ENCODE measurements around the gene HSD17B3.
"Not testable (repeated sequence)": the region's sequence is repeated elsewhere in the genome, so short reads cannot be mapped to it uniquely, and the experiment has no call there.

Gene HSD17B3

DNA sequence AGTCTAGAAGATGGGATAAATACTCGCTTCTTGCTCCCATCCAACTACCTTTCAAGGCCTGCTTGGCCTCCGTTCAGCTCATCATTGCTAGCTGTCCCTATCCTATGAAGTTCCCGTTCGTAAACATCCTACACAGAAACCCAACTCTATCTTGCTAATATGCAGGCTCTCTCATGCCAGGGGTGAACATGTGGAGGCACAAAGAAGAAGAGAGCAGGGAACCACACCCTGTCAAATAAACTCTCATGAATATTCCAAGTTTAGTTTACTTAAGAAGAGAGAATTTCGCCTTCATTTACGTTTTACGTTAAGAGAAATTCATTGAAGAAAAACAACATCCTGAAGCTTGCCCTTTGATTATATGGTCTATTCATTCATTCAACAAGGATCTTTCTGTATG, 7.9 kb upstream of the HSD17B3 start:
- DNase-seq (ENCODE audit: low read depth in 2 of 3, low spot score in 2 of 3): no peak

DNA sequence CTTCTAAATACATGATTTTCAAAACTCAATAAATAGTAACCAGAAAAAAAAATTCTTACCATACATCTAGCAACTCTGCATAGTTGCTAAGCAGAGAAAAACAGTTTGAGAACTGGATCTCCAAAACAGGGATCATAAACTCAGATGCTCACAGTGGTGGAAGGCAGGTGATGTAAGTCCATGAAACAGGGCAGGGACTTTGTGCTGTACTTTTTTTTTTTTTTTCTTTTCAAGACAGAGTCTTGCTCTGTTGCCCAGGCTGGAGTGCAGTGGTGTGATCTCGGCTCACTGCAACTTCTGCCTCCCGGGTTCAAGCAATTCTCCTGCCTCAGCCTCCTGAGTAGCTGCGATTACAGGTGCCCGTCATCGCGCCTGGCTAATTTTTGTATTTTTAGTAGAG, 5.0 kb upstream of the HSD17B3 start:
- not testable (repeated sequence) for DNase-seq (ENCODE audit: low read depth in 2 of 3, low spot score in 2 of 3)

- DNase-seq (ENCODE audit: low read depth in 2 of 3, low spot score in 2 of 3): no peak
These were observed 3.2 kb upstream of the HSD17B3 start for GRCh38 chr9:96305171-96305570.

- no peak for DNase-seq (ENCODE audit: low read depth in 2 of 3, low spot score in 2 of 3)
These were observed 2.3 kb upstream of the HSD17B3 start for GRCh38 chr9:96304230-96304629.

DNA sequence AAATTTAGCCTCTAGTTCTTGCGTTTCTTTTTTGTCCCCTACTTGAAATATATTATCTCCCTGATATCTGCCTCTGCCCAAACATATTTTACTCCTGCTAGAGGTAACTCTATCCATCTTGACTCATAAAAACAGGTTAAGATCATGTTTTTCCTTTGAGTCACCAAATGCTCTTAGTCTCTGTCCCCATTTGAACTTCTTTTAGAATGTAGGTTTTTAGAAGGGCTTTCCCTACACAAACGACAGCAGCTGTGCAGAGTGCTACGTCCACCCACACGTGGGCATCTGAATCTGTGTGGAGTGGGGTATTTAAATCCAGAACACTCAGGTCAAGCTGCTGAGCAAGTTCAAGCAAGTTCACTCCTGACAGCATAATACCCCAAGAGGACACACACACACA, 2.2 kb downstream of the HSD17B3 start:
- no peak for DNase-seq (ENCODE audit: low read depth in 2 of 3, low spot score in 2 of 3)

GRCh38 chr9:96294159-96294545, 7.8 kb downstream of the HSD17B3 start:
- DNase-seq (ENCODE audit: low read depth in 2 of 3, low spot score in 2 of 3): no peak

DNA sequence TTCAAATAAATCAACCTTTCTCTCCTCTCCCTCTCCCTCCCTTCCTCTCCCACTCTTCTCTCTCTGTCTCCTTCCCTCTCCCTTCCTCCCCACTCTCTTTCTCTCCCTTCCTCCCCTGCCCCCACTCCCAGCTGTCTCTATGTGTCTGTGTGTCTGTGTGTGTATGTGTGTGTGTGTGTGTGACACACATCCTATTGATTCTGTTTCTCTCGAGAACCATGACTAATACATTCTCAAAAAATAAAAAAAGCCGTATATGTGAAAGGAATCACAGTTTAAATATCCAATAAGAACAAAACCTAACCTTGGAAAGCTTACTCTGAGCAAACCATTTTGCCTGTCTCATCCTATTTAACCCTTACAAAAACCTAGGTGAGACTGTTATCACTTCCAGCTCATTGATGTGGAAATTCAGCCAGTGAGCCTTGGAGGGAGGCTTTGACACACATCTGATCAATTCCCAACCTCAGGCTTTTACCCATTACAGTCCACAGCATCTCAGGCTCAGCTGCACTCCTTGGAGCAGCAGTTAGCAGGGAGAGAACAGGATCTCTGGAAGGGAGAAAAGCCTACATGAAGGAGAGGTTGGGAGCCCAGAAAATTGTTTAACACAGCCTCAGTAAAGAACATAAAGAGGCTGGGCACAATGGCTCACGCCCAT, 8.3 kb downstream of the HSD17B3 start:
- DNase-seq (ENCODE audit: low read depth in 2 of 3, low spot score in 2 of 3): no peak

GRCh38 chr9:96289392-96289791, 12.6 kb downstream of the HSD17B3 start:
- DNase-seq (ENCODE audit: low read depth in 2 of 3, low spot score in 2 of 3): no peak

- DNase-seq (ENCODE audit: low read depth in 2 of 3, low spot score in 2 of 3): no peak
These were observed 20.3 kb downstream of the HSD17B3 start for GRCh38 chr9:96281641-96282040.

DNA sequence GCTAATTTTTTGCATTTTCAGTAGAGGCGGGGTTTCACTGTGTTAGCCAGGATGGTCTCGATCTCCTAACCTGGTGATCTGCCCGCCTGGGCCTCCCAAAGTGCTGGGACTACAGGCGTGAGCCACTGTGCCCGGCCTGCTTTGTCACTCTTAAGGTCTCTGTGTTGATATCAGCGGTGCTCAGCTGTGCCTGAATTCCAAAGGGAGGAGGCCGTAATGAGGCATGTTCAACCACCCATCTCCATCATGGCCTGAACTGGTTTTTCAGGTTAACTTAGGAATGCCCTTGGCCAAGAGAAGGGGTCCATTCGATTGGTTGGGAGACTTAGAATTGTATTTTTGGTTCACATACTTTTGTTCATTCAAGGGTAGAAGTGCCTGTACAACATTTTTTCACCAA, 22.0 kb downstream of the HSD17B3 start:
- no peak for DNase-seq (ENCODE audit: low read depth in 2 of 3, low spot score in 2 of 3)

DNA sequence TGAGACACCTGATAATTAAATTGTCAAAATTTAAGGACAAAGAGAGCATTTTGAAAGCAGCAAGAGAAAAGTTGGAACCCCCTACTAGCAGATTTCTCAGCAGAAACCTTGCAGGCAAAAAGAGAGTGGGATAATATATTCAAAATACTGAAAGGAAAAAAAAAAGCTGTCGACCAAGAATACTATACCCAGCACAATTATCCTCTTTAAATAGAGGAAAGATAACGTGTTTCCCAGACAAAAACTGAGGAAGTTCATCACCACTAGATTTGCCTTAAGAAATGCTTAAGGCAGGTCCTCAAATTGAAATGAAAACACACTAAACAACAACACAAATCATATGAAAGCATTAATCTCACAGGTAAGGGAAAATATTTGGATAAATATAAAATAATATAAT, 27.0 kb downstream of the HSD17B3 start:
- no peak for DNase-seq (ENCODE audit: low read depth in 2 of 3, low spot score in 2 of 3)

- DNase-seq (ENCODE audit: low read depth in 2 of 3, low spot score in 2 of 3): no peak
These were observed 31.7 kb downstream of the HSD17B3 start for GRCh38 chr9:96270236-96270744.

DNA sequence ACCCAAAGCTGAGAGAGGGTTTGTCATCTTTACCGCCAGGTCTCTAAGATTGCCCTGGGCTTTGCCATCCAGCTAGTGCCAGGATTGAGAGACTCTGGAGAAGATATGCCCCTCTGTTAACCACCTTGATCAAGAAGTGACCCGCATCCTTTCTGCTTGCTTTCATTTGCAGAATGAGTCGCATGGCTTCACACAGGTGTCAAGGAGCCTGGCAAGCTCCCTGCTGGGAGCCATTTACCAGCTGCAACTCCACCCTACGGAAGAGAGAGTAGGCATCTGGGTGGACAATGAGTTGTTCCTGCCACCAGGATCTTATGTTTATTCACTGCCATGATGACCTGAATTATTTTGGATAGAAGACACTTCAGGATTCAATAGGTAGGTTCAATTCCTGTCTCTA, 43.0 kb downstream of the HSD17B3 start:
- DNase-seq (ENCODE audit: low read depth in 2 of 3, low spot score in 2 of 3): no peak

DNA sequence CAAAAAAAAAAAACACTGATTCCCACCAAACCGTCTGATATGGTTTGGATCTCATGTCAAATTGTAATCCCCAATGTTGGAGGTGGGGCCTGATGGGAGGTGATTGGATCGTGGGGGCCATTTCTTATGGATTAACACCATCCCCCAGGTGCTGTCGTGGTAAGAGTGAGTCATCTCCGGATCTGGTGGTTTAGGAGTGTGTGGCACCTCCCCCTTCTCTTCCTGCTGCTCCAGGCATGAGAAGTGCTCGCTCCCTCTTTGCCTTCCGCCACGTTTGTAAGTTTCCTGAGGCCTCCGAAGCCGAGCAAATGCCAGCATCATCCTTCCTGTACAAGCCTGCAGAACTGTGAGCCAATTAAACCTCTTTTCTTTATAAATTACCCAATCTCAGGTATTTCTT, 45.2 kb downstream of the HSD17B3 start:
- no peak for DNase-seq (ENCODE audit: low read depth in 2 of 3, low spot score in 2 of 3)

DNA sequence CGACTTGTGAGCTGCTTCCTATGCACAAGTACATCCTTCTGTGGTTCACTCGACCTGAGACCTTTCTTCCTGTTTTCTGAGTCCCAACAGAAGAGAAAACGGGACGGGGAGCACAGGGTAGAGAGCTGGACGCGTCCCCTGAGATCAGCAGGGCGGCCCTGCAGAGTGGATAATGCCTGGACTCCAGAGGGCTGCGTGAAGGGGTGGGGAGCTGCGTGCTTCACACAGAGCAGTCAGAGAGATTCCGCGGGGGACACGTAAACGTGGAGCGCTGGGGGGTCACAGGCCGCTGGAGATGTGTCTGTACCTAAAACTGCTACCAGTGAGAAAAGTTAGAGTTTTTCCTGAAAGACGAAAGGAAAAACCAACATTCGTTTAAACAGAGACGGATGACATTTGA, 46.3 kb downstream of the HSD17B3 start:
- no peak for DNase-seq (ENCODE audit: low read depth in 2 of 3, low spot score in 2 of 3)

GRCh38 chr9:96253059-96253696, 48.8 kb downstream of the HSD17B3 start:
- no peak for DNase-seq (ENCODE audit: low read depth in 2 of 3, low spot score in 2 of 3)

DNA sequence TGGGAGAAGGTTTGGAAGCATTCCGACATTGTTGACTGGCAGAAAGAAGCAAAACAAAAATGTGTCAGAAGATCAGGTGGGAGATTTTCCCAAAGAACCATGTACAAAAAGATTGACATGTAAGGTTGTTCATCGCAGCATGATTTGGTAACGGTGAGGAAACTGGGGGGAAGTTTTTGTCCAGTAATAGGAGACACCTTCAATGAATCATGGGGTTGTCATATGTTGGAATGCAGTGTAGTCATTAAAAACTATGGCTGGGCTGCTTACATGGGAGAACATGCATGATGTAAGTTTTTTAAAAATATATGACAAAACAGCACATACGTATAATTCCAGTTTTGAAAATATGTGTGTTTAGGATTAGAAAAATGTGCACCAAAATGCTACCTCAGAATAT, 50.5 kb downstream of the HSD17B3 start:
- DNase-seq (ENCODE audit: low read depth in 2 of 3, low spot score in 2 of 3): no peak

- no peak for DNase-seq (ENCODE audit: low read depth in 2 of 3, low spot score in 2 of 3)
These were observed 52.2 kb downstream of the HSD17B3 start for GRCh38 chr9:96249746-96250145.

DNA sequence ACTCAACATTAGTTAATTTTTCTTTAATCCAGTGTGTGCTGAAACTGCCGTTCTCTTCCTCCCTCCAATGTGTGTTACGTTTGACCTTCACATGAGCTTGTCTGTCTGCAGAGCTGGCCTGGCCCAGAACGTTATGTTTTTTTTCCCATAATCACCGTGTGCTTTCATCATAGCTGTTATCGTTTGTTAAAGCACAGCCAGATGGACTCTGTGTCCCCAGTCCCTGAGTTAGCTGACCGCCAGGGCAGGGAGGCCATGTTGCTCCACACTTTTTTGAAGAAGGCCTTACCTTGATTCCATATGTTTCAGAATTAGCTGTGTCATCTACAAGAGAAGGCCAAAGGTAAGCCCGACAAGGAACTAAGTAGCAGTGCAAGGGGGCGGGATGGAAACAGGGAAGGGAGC, 55.7 kb downstream of the HSD17B3 start:
- no peak for DNase-seq (ENCODE audit: low read depth in 2 of 3, low spot score in 2 of 3)

DNA sequence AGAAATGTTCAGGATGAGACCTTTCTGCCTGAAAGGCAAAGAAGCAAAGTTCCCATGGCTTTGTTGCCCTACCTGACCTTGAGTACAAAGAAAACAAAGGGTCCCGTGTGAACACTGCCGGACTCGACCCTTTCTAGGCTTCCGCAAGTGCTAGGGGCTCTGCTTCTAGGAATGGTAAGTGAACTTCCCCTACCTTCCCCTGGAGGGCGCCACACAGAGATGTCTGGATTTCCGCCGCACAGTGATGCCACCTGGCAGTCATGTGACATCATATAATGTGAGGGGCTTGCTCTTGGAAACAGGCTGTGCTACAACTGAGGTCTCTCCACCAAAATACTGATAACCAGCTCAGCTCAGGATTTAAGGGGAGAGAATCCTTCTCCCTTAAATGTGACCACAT, 56.6 kb downstream of the HSD17B3 start:
- DNase-seq (ENCODE audit: low read depth in 2 of 3, low spot score in 2 of 3): no peak

DNA sequence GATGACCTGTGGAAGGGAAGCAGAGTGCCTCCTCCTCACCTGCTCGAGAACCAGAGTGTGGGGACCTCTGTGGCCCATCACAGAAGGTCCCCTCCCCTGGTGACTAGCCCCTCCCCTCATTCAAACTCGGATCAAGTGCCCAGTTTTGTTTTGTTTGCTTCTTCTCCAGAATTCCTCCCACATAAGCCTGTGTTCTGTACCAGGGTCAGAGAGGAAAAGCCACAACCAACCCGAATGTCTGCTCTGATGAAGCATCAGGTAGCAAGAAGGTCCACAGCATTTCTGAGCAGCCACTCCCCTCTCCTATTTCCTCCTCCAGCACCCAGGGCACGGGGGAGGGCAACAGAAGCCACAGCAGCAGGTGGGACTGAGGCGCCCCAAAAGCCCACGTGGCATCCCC, 58.2 kb downstream of the HSD17B3 start:
- DNase-seq (ENCODE audit: low read depth in 2 of 3, low spot score in 2 of 3): no peak

- DNase-seq (ENCODE audit: low read depth in 2 of 3, low spot score in 2 of 3): no peak
These were observed 59.2 kb downstream of the HSD17B3 start for GRCh38 chr9:96242811-96243210.

DNA sequence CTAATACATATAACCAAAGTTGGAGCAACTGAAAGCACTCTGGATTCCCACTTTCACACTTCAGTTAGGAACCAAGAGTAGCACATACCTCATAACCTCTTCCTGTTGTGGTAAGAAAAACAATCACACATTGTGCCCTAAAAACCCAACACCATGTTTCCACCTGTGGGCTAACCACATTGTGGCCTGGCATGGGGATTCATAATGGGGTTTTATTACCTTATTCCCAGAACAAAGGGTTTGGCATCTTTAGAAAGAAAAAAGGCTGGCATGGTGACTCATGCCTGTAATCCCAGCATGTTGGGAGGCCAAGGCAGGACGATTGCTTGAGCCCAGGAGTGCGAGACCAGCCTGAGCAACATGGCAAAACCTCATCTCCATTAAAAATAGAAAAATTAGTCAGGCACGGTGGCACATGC, 60.6 kb downstream of the HSD17B3 start:
- DNase-seq (ENCODE audit: low read depth in 2 of 3, low spot score in 2 of 3): peak in 2 of 3 experiments; percentile 63
